NCI-H128 (cell line): ENCODE results near the gene SRMS.

Source experiments
- DNase-seq: peaks from one replicate; lab custom pipeline; 2025; ENCODE audit not compliant: unreplicated experiment; lab: John Stamatoyannopoulos, UW

The SRMS gene

DNA sequence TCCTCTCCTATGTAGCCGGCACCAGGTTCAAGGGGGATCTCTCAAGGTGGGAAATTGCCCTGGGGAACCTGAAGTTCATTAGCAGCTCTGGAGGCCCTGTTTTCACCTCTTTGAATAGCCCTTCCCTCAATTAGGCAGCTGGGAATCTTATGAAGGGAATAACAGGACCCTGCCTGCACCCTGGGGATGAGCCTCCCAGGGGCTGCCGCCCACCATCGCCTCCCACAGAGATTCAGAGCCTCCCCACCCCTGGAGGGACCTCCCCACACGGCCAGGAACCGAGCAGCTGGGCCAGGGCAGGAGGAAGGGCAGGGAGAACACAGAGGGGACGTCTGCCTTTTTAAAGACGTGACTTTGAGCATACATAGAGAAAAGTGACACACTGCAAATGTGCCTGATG lies 44.0 kb downstream of the SRMS start:
- DNase-seq, result no peak

DNA sequence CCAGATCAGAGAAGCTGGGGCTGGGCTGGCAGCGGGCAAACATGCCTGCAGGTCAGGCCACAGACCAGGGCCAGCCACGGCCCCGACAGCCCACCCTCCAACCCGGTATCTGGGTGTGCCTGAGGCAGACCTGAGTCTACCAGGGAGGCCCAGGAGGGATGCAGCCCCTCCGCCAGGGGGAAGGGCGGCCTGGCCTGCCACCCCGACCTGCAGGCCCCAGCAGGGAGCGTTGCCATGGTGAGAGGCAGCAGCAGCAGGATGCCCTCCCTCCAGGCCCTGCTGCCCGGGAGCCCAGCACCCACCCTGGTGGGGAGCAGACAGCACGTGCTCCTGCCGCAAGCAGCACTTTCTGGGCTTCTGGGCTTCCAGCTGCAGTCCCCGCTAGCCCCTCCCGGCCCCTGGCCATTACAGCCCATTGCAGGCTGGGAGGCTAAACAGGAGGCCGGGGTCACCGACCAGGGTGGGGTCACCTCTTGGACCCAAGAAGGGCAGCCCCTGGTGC lies 44.8 kb downstream of the SRMS start:
- no peak for DNase-seq

GRCh38 chr20:63501818-63502670 lies 45.5 kb downstream of the SRMS start:
- peak; percentile 85 for DNase-seq

DNA sequence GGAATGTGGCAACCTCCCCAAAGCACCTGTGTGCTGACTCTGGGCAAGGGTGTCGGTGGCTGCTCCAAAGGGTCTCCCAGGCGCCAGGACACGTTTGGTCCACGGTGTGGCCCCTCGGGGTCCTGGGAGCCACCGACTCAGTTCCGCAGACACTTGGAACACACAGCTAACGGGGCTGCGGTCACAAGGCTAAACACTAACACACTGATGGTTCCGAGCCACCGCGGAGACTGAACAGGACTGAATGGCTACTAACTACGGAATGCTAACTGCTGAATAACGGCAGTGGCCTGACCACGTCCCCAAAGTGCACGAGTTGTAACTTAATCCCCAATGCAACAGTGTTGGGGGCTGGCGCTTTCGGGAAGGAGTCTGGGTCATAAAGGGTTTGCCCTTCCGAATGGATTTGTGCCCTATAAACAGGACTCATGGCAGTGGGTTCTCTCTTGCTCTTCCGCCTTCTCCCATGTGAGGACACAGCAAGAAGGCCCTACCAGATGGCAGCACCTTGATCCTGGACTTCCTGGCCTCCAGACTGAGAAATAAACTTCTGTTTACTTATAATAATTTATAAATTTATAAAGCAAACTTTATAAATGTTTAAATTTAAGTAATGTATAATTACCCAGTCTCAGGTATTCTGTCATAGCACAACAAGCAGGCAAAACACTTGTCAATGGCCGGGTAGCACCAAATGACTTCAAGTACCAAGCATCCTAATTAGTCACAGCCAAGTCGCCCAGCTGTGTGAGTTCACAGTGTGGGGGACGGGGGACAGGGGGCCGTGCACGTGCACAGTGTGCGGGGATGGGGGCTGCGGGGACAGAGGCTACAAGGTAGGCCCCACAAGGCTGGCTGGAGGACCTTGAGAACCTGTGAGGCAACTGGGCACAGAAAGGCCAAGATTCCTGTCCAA lies 46.4 kb downstream of the SRMS start:
- no peak for DNase-seq

- no peak for DNase-seq
Measured at GRCh38 chr20:63500151-63500901, 47.2 kb downstream of the SRMS start.

DNA sequence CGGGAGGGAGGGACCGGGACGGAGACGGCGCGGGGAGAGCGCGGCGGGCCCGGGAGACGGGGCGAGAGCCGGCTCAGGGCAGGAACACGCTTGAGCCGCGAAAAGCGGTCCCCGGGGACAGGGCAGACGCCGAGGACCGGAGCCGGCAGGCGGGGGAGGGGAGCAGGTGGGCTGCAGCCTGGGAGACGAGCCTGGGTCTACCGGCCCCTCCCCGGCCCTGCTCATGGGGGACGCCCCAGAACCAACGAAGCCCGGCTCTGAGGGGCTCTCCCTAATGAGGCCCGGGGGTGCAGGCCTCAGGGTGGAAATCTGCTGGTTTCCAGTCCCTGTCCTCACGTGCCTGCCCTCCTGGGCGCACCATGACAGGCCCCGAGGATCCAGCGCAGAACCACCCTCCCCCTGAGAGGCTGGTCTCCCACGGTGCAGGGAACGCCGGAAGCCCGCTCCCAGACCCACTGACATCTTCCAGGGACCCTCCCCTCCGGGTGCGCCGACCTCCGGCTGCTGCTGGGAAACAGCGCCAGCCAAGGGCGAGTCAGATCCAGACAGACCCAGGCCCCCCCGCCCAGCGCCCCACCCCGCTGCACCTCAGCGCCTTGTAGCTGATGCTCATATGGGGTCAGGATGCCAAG lies 48.1 kb downstream of the SRMS start:
- DNase-seq, result no peak

- DNase-seq, result peak; percentile 22
Measured at GRCh38 chr20:63498960-63499337, 48.6 kb downstream of the SRMS start, which contains the start of gene EEF1A2. EEF1A2 (minus strand) TSS chr20:63499083; CDS start chr20:63497763, 1,320 bp downstream.

GRCh38 chr20:63497946-63498935 lies 49.3 kb downstream of the SRMS start:
- no peak for DNase-seq

DNA sequence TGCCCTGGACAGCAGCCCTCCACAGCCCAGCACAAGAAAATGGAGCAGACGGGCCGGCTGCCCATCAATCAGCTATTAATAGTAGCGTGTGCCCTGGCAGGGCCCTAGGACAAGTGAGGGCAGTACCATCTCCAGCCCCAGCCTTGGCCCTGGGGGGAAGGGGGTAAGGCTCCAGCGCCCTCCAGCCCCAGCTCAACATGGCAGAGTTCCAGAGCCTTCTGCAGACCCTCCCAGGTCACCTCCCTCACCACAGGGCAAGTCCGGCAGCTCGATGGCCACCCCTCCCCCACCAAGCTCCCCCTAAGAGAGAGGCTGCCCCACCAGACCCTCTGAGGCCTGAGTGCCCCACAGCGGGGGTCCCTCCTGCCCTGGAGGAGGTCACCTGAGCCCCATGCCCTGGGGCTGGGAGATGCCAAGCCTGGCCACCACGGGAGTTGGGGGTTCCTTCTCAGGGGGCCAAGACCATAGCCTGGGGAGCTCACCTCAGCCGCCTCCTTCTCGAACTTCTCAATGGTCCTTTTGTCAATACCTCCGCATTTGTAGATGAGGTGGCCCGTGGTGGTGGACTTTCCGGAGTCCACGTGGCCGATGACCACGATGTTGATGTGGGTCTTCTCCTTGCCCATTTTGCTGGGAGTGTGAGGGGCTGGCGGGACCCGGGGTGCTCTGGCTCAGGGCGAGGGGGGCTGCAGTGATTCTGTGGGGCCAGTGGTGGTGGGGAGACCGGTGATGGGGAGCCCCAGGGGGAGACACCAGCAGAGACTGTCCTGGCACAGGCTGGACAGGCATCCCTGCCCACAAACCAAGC lies 50.2 kb downstream of the SRMS start:
- DNase-seq, result no peak

DNA sequence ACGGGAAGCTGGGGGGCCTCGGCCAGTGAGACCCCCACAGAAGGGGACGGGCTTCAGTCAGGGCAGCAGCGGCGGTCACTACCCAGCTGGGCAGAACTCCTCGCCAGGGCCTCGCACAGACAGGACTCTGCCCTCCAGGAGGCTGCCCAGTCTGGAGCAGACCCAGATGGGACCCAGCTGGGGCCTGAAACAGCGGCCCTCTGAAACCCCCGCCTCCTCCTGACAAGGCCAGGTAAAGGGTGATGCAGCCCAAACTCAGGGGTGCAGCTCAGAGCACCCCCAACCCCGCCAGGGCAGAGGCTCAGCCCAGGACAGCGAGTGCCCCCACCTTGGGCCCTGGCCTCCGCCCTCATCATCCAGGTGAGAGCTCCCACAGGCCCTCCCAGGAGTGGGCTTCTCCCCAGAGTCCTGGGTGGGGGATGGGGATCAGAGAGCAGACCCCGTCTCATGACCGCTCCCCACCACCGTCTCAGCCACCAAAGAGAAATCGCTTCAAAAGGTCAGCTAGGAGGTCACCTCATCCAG lies 50.9 kb downstream of the SRMS start:
- no peak for DNase-seq

DNA sequence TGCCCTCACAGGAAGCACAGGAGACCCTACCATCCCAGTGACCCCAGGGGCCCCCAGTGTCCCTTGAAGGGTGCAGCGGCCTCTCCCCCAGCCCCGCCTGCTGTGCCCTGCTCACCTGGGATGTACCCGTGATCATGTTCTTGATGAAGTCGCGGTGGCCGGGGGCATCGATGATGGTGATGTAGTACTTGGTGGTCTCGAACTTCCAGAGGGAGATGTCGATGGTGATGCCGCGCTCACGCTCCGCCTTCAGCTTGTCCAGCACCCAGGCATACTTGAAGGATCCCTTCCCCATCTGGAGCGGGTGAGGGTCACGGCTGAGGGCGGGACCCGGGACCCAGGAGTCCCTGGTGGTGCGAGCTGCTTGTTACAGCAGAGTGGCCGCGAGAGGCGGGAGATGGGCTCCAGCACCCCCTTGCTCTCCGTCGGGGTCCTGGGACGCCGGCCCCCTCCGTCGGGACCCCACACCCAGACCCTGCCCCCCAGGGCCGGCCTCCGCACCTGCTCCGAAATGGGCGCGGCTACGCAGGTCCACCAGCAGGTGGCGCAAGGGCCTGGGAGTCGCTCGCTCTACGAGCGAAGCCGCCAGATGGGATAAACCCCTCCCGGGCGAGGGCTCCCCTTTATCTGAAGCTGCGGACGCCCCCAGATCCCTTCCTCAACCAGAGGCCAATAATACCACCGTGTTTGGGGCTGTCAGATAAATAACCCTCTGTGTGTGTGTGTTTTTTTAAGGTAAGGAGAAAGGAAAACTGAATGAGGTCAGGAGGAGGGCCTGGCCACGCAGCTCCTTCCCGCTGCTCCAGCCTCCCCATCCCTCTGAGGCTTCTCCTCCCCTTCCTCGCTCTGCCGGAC lies 51.6 kb downstream of the SRMS start:
- peak; percentile 32 for DNase-seq

DNA sequence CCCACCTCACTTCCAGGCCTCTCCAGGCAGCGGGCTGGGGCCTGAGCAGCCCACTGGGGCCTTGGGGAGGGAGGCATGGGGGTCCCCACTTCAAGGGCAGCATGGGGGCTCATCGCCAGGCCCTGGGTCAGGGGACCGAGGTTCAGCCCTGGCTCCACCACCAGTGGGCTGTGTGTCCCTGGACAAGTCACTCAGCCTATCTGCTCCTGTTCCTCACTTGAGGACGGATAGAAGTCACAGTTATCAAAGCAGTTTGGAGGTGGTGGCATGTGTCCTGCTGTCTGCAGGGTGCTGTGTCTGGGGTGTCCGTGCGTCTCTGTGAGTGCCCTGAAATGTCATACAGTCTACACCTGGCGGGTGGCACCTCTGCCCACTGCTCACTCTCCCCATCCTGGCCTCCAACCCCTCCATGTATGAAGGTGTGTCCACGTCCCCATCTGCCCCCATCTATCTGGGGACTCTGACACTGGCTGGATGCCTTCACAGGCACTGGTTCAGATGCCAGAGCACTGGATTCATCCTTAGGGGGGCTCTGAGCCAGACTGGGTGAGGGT lies 52.3 kb downstream of the SRMS start:
- DNase-seq, result no peak

GRCh38 chr20:63494420-63495166 lies 53.0 kb downstream of the SRMS start:
- no peak for DNase-seq

DNA sequence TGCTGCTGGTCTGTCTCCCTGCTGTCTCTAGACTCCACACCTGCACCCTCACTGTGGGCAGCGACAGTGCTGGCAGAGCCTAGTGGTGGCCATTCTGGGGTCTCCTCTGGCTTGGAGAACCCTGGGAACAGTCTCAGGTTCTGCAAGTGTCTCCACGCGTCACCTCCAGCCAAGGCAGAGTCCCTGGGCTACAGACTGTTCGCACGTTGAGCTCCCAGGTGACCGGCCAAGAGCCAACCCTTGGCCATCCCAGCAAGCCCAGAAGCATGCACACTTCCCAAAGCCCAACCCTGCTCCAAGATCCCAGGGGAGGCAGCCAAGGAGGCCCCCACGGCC lies 53.5 kb downstream of the SRMS start:
- DNase-seq, result no peak

DNA sequence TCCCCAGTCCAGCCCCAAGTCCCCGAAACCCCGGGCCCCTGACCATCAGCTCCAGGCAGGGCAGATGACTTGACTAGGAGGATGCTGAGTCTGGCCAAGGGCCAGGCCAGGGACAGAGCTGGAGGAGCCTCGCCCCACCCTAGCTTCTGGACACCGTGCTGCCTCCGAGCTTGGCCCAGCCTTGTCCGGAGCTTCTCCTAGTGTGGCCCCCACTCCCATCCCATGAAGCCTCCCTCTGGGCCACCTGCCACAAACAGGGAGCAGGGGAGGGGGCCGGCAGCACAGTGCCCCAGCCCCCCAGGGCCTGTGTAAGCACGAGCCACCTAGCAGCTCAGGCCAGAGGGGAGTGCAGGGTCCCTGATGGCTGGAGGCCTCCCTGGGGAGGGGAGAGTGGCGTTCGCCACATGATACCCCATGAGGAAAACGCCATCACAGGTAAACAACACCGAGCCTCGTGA lies 54.0 kb downstream of the SRMS start:
- no peak for DNase-seq

GRCh38 chr20:63492982-63493381 lies 54.6 kb downstream of the SRMS start:
- DNase-seq, result no peak
